Heart left ventricle (tissue), 13 donors: ENCODE results near the gene MCUB.

Source experiments
- CTCF ChIP-seq, 12 donors: fragments of 200-600 bp; sonication (generic) in 4 of 12; IDR thresholded peaks; one replicate each; pipeline versions ENCODE4 v1.5.0 to v1.8.0; 2018 to 2022; ENCODE audit warnings: antibody characterized with exemption in 12 of 12, mild to moderate bottlenecking in 5 of 12
- POLR2A ChIP-seq, 2 donors: fragments of 450-650 bp; IDR thresholded peaks; one replicate each; pipeline ENCODE4 v1.6.1; 2017; ENCODE audit warnings: antibody characterized with exemption in 2 of 2, mild to moderate bottlenecking in 2 of 2, moderate library complexity in 2 of 2
- donor health status: ischemic (EF 13 %, LVEDD 7.1; RV severe dilation, severe dysfunction).
- donor health status: DM: no; HTN: yes; CAD: no.
- donor health status: DM: no; HTN: no; CAD: no.
- donor health status: ischemic (EF 25% LVEDD 6.9; RV normal size, moderate dysfunction).
- donor health status: ischemic (EF 25% LVEDD 5.7; RV mildly dilated, moderate dysfunction).
- donor health status: ischemic (EF 35%, LVEDD 5.7; RV mildly dilated, moderate dysfunction).
- donor health status: nonischemic (EF 11% LVEDD 7.7; RV severe dilation, severe dysfunction).
- donor health status: DM: yes; HTN: yes; CAD: no.
- donor health status: PGD.
- donor health status: ischemic (EF 29% LVEDD 5.4; RV normal size, mild dysfunction).
- donor health status: nonischemic (EF 23%, LVEDD 6.1; RV moderate dilation, normal function).

GRCh38 chr4:109673303-109673702 is 113.3 kb downstream of the MCUB start:
- no peak for TF ChIP-seq CTCF (IDR thresholded peaks at IDR 0.05)
- no peak for TF ChIP-seq POLR2A (IDR thresholded peaks at IDR 0.05)
